Fibroblast of pulmonary artery (primary cell): Measurements from ENCODE around the gene PARD3.

Source experiments
- DNase-seq: peaks from one replicate; pipeline ENCODE4 v3.0.0-alpha.2; 2010; ENCODE audit warnings: low read depth
- H3K4me3 ChIP-seq: replicated peaks from 2 replicates; pipeline ENCODE4 v1.5.1; 2011; ENCODE audit warnings: low read depth, mild to moderate bottlenecking, control low read depth, low read length, moderate library complexity
- CTCF ChIP-seq: IDR thresholded peaks from 2 replicates; pipeline ENCODE4 v1.5.1; 2011; ENCODE audit warnings: mild to moderate bottlenecking, control low read depth, low read length, inconsistent platforms; ENCODE audit errors: missing control alignments

The PARD3 gene

GRCh38 chr10:34578468-34578867 is 236.6 kb downstream of the PARD3 start:
- no peak overlapping the region for H3K4me3 ChIP-seq
- no peak for DNase-seq
- TF ChIP-seq CTCF, result no peak

- no peak for TF ChIP-seq CTCF
- H3K4me3 ChIP-seq, result no peak overlapping the region
- peak; percentile 51 for DNase-seq
Observed at GRCh38 chr10:34576797-34577196, 238.3 kb downstream of the PARD3 start.

- DNase-seq, result peak; percentile 39
- TF ChIP-seq CTCF, result no peak
- no peak overlapping the region for H3K4me3 ChIP-seq
Observed at GRCh38 chr10:34575882-34576281, 239.2 kb downstream of the PARD3 start.

- H3K4me3 ChIP-seq, result no peak overlapping the region
- DNase-seq, result no peak
- TF ChIP-seq CTCF, result no peak
Observed at GRCh38 chr10:34574353-34574934, 240.7 kb downstream of the PARD3 start.

- TF ChIP-seq CTCF, result no peak
- no peak for DNase-seq
- no peak overlapping the region for H3K4me3 ChIP-seq
Observed at GRCh38 chr10:34570887-34571286, 244.2 kb downstream of the PARD3 start.

GRCh38 chr10:34567659-34568253 is 247.3 kb downstream of the PARD3 start:
- no peak overlapping the region for H3K4me3 ChIP-seq
- no peak for TF ChIP-seq CTCF
- DNase-seq, result no peak

GRCh38 chr10:34565934-34566333 is 249.2 kb downstream of the PARD3 start:
- DNase-seq, result peak; percentile 43
- no peak overlapping the region for H3K4me3 ChIP-seq
- TF ChIP-seq CTCF, result no peak
